Nephron (organoid): ENCODE data around the gene USP20.

ENCODE experiments used
- H3K27ac Mint-ChIP-seq, 3 experiments: 2 replicates each; pipeline ENCODE4 v1.8.0; 2020; ENCODE audit warnings: mixed read lengths in 3 of 3, mild to moderate bottlenecking in 2 of 3, moderate library complexity in 1 of 3
- H3K27me3 Mint-ChIP-seq: 2 replicates; pipeline ENCODE4 v1.8.0; 2021; ENCODE audit warnings: low read depth, mild to moderate bottlenecking, moderate library complexity, mixed read lengths
- H3K36me3 Mint-ChIP-seq: 2 replicates; pipeline ENCODE4 v1.8.0; 2020; ENCODE audit warnings: low read depth, mixed read lengths
- H3K4me1 Mint-ChIP-seq: 2 replicates; pipeline ENCODE4 v1.8.0; 2020; ENCODE audit warnings: mixed read lengths
- H3K4me3 Mint-ChIP-seq, 3 experiments: 2 replicates each; pipeline ENCODE4 v1.8.0; 2020; ENCODE audit warnings: mild to moderate bottlenecking in 3 of 3, mixed read lengths in 3 of 3, moderate library complexity in 2 of 3
- H3K9me3 Mint-ChIP-seq: 2 replicates; pipeline ENCODE4 v1.8.0; 2020; ENCODE audit warnings: mixed read lengths
- CTCF ChIP-seq, 3 experiments: fragments of 200-600 bp; sonication (generic); IDR thresholded peaks; one replicate each; pipeline ENCODE4 v1.5.0; 2021; ENCODE audit warnings: antibody characterized with exemption in 3 of 3; ENCODE audit not compliant: unreplicated experiment in 3 of 3

Gene USP20

GRCh38 chr9:129869585-129870501 lies 34.6 kb downstream of the USP20 start:
- H3K27ac Mint-ChIP-seq, result no peak overlapping the region
- no peaks in the 10 kb centered on the region for H3K27me3 Mint-ChIP-seq
- H3K4me3 Mint-ChIP-seq, result no peak overlapping the region
- H3K36me3 Mint-ChIP-seq, result peaks cover 26% of the 10 kb centered on the region
- no peak for TF ChIP-seq CTCF (IDR thresholded peaks at IDR 0.05; ENCODE audit: unreplicated experiment in 3 of 3)
- H3K9me3 Mint-ChIP-seq, result no peaks in the 10 kb centered on the region
- H3K4me1 Mint-ChIP-seq, result peaks cover 9% of the 10 kb centered on the region

GRCh38 chr9:129871046-129871445 lies 35.8 kb downstream of the USP20 start:
- Mint-ChIP-seq H3K4me1 (peaks cover 9% of the 10 kb centered on the region), H3K4me3 (no peak overlapping the region), H3K27me3 (no peaks in the 10 kb centered on the region), H3K27ac (no peak overlapping the region), H3K9me3 (no peaks in the 10 kb centered on the region), H3K36me3 (peaks cover 19% of the 10 kb centered on the region)
- TF ChIP-seq CTCF (IDR thresholded peaks at IDR 0.05; ENCODE audit: unreplicated experiment in 3 of 3), result no peak

GRCh38 chr9:129873563-129874190 lies 38.4 kb downstream of the USP20 start:
- TF ChIP-seq CTCF (IDR thresholded peaks at IDR 0.05; ENCODE audit: unreplicated experiment in 3 of 3), result no peak
- no peaks in the 10 kb centered on the region for H3K9me3 Mint-ChIP-seq
- no peak overlapping the region for H3K4me3 Mint-ChIP-seq
- no peak overlapping the region for H3K27ac Mint-ChIP-seq
- peaks cover 19% of the 10 kb centered on the region for H3K36me3 Mint-ChIP-seq
- no peaks in the 10 kb centered on the region for H3K27me3 Mint-ChIP-seq
- H3K4me1 Mint-ChIP-seq, result peaks cover 9% of the 10 kb centered on the region

GRCh38 chr9:129874261-129875101 lies 39.2 kb downstream of the USP20 start:
- H3K4me1 Mint-ChIP-seq, result peaks cover 9% of the 10 kb centered on the region
- H3K27ac Mint-ChIP-seq, result no peak overlapping the region
- H3K36me3 Mint-ChIP-seq, result peaks cover 19% of the 10 kb centered on the region
- no peak for TF ChIP-seq CTCF (IDR thresholded peaks at IDR 0.05; ENCODE audit: unreplicated experiment in 3 of 3)
- no peaks in the 10 kb centered on the region for H3K27me3 Mint-ChIP-seq
- no peak overlapping the region for H3K4me3 Mint-ChIP-seq
- H3K9me3 Mint-ChIP-seq, result no peaks in the 10 kb centered on the region

GRCh38 chr9:129875181-129875611 lies 39.9 kb downstream of the USP20 start:
- Mint-ChIP-seq H3K27ac (no peak overlapping the region), H3K9me3 (no peaks in the 10 kb centered on the region), H3K4me3 (no peak overlapping the region), H3K27me3 (no peaks in the 10 kb centered on the region), H3K36me3 (peaks cover 22% of the 10 kb centered on the region), H3K4me1 (peaks cover 10% of the 10 kb centered on the region)
- TF ChIP-seq CTCF (IDR thresholded peaks at IDR 0.05; ENCODE audit: unreplicated experiment in 3 of 3), result no peak
